ENCODE data around the gene CAPS2. TPM values are rescaled to one million over a fixed set of nuclear protein-coding genes. Genes with fewer than 3 reads are reported as not detected.
"Not testable (repeated sequence)": the region's sequence is repeated elsewhere in the genome, so short reads cannot be mapped to it uniquely, and the experiment has no call there.

Gene CAPS2
- total and polyA plus RNA-seq, 9 of the 15 experiments (the other 6 are each of a cell fraction or from before 2014, with no cell fraction given): 0.10 to 0.82 (median 0.47) TPM; not detected in 1

DNA sequence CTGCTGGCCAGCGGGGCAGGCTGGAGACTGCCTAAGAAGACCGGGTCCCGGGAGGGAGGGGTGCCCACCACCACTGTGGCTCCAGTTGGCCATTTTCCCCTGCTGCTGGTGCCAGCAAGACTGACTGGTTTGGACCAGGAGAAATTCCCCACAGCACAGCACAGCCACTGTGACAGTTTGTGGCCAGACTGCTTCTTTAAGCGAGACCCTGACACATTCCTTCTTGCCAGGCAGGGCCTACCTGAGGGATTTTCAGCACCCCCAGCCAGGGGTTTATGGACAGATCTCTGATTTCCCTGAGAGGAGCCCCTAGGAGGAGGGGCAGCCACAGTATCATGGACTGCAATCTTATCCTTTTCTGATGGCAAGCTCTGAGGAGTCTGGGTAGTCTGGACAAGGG lies 19.8 kb upstream of the CAPS2 start:
- Histone ChIP-seq H3K4me1 (replicated peaks in 1 of 2; ENCODE audit: control insufficient read depth in 2 of 2, insufficient read depth in 2 of 2, low read length in 2 of 2) (no peaks in the 10 kb centered on the region), H3K36me3 (ENCODE audit: control insufficient read depth, insufficient read depth, low read length) (no peaks in the 10 kb centered on the region), H3K27me3 (ENCODE audit: control insufficient read depth in 2 of 2, insufficient read depth in 2 of 2, low read length in 2 of 2) (no peaks in the 10 kb centered on the region), H3K9me1 (ENCODE audit: control insufficient read depth, insufficient read depth, low read length) (no peaks in the 10 kb centered on the region), H3K27ac (ENCODE audit: extremely low read depth, low read depth, low read length) (no peak overlapping the region), H3K9me3 (replicated peaks; ENCODE audit: control insufficient read depth, insufficient read depth, low read depth, low read length) (no peaks in the 10 kb centered on the region), H2AFZ (ENCODE audit: low read depth, low read length) (no peak overlapping the region), H4K20me1 (replicated peaks; ENCODE audit: control insufficient read depth, insufficient read depth, low read length) (no peaks in the 10 kb centered on the region), H3K4me2 (ENCODE audit: insufficient read depth, low read length) (no peak overlapping the region), H3K79me2 (ENCODE audit: control insufficient read depth, insufficient read depth, low read length) (no peaks in the 10 kb centered on the region), H3K9ac (ENCODE audit: insufficient read depth in 1 of 2, low read depth in 2 of 2, low read length in 2 of 2) (no peak overlapping the region), H3K4me3 (no peak overlapping the region)
- FAIRE-seq (no peak), DNase-seq (ENCODE audit: extremely low read depth in 1 of 4, low spot score in 3 of 4) (no peak), ATAC-seq (no peak)
- ChIA-PET POLR2A (no interaction called here), CTCF (ENCODE audit: low intra/inter-chr PET ratio) (no interaction called here)
- TF ChIP-seq ZNF316 (IDR thresholded peaks at IDR 0.05) (no peak), TEAD4 (IDR thresholded peaks at IDR 0.05; ENCODE audit: low read length) (no peak), TEAD4 (CRISPR knock-in tag; IDR thresholded peaks at IDR 0.05; ENCODE audit: borderline replicate concordance) (no peak), ZNF717 (CRISPR knock-in tag; IDR thresholded peaks at IDR 0.05) (no peak), MCM3 (IDR thresholded peaks at IDR 0.05) (no peak), NCOA6 (IDR thresholded peaks at IDR 0.05) (no peak), CAMTA2 (CRISPR knock-in tag; conservative IDR thresholded peaks at IDR 0.05) (no peak), KAT8 (IDR thresholded peaks at IDR 0.05; ENCODE audit: low read depth) (no peak), ZC3H11A (IDR thresholded peaks at IDR 0.05; ENCODE audit: low read depth, low read length) (no peak)
- TF ChIP-seq, protein P1, sequence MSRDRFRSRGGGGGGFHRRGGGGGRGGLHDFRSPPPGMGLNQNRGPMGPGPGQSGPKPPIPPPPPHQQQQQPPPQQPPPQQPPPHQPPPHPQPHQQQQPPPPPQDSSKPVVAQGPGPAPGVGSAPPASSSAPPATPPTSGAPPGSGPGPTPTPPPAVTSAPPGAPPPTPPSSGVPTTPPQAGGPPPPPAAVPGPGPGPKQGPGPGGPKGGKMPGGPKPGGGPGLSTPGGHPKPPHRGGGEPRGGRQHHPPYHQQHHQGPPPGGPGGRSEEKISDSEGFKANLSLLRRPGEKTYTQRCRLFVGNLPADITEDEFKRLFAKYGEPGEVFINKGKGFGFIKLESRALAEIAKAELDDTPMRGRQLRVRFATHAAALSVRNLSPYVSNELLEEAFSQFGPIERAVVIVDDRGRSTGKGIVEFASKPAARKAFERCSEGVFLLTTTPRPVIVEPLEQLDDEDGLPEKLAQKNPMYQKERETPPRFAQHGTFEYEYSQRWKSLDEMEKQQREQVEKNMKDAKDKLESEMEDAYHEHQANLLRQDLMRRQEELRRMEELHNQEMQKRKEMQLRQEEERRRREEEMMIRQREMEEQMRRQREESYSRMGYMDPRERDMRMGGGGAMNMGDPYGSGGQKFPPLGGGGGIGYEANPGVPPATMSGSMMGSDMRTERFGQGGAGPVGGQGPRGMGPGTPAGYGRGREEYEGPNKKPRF (IDR thresholded peaks at IDR 0.05; ENCODE audit: low read depth, low read length): no peak
- whole genome bisulfite sequencing (ENCODE audit: insufficient coverage, low coverage, missing lambda C conversion rate): 0% methylated on average over 2 of the region's 4 CpGs
- in situ Hi-C loops (cut with MboI) (loop anchor here (25.0 kb wide), 1 partner anchor 687 kb away; the partner anchor contains the start of gene PHLDA1), intact Hi-C loops (cut with micrococcal nuclease) (no loop called here)
- BruUV-seq (replicated peaks): no TSS peak

DNA sequence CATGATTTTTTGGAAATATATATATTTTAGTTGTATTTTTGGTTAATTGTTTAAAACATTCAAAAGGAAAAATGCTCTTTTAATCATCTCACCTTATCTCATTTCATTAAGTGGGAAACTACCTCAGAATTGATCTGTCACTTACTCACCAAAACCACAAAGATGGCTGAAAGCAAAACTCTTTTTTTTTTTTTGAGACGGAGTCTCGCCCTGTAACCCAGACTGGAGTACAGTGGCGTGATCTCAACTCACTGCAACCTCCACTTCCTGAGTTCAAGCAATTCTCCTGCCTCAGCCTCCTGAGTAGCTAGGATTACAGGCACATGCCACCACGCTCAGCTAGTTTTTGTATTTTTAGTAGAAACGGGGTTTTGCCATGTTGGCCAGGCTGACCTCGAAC lies 16.1 kb upstream of the CAPS2 start:
- POLR2A ChIA-PET: interaction anchor here (0.6 kb wide), 1 partner anchor 390 kb away, joined by 4 read pairs; no protein-coding TSS in a partner anchor
- H3K4me2 ChIP-seq (ENCODE audit: insufficient read depth, low read length); H3K4me3 ChIP-seq; H4K20me1 ChIP-seq (replicated peaks; ENCODE audit: control insufficient read depth, insufficient read depth, low read length); ATAC-seq; FAIRE-seq; H3K9me1 ChIP-seq (ENCODE audit: control insufficient read depth, insufficient read depth, low read length); CTCF ChIA-PET (ENCODE audit: low intra/inter-chr PET ratio); intact Hi-C loops (cut with micrococcal nuclease); H3K79me2 ChIP-seq (ENCODE audit: control insufficient read depth, insufficient read depth, low read length); H3K27me3 ChIP-seq (ENCODE audit: control insufficient read depth in 2 of 2, insufficient read depth in 2 of 2, low read length in 2 of 2); BruUV-seq (replicated peaks); H3K27ac ChIP-seq (ENCODE audit: extremely low read depth, low read depth, low read length); H2AFZ ChIP-seq (ENCODE audit: low read depth, low read length); H3K4me1 ChIP-seq (replicated peaks in 1 of 2; ENCODE audit: control insufficient read depth in 2 of 2, insufficient read depth in 2 of 2, low read length in 2 of 2); H3K9ac ChIP-seq (ENCODE audit: insufficient read depth in 1 of 2, low read depth in 2 of 2, low read length in 2 of 2); H3K36me3 ChIP-seq (ENCODE audit: control insufficient read depth, insufficient read depth, low read length); DNase-seq (ENCODE audit: extremely low read depth in 1 of 4, low spot score in 3 of 4); H3K9me3 ChIP-seq (replicated peaks; ENCODE audit: control insufficient read depth, insufficient read depth, low read depth, low read length): not testable (repeated sequence)
- in situ Hi-C loops (cut with MboI): loop anchor here (25.0 kb wide), 1 partner anchor 691 kb away; the partner anchor contains the start of gene PHLDA1
- 2% methylated on average over 6 of the region's 6 CpGs for WGBS (ENCODE audit: insufficient coverage, low coverage, missing lambda C conversion rate)
